OCI-LY7 (cell line): ENCODE data around the gene LCNL1.

Experiments
- CTCF ChIP-seq: fragments of 200-600 bp; sonication (generic); conservative IDR thresholded peaks from 2 replicates; pipeline ENCODE4 v1.5.1; 2014; ENCODE audit warnings: mild to moderate bottlenecking, antibody characterized with exemption, low read length, moderate library complexity, mixed read lengths
- EZH2phosphoT487 ChIP-seq: fragments of 200-600 bp; sonication (generic); IDR thresholded peaks from 2 replicates; pipeline ENCODE4 v1.6.1; 2018; ENCODE audit warnings: low read depth, borderline replicate concordance, mild to moderate bottlenecking, mixed run types, antibody characterized with exemption, low read length, moderate library complexity, mixed read lengths

GRCh38 chr9:136939431-136939995 is 43.3 kb upstream of the LCNL1 start:
- TF ChIP-seq CTCF (no peak), EZH2phosphoT487 (no peak)
